ENCODE data around the gene TNS1. TPM values are rescaled to one million over a fixed set of nuclear protein-coding genes. Genes with fewer than 3 reads are reported as not detected.

TNS1 gene
- total RNA-seq, 1 experiment from 2014 or later, result 3.4 TPM

GRCh38 chr2:217821536-217822147 is 181.2 kb downstream of the TNS1 start:
- Histone ChIP-seq H4K5ac (ENCODE audit: insufficient read length, low read depth, low read length) (no peak overlapping the region), H3K4ac (ENCODE audit: low read depth, low read length) (no peak overlapping the region), H3K4me1 (ENCODE audit: insufficient read depth, low read length) (no peaks in the 10 kb centered on the region), H3K14ac (ENCODE audit: insufficient read depth, low read length) (no peak overlapping the region; the same call in 1 of the 2 replicates), H4K8ac (replicated peaks; ENCODE audit: insufficient read length, low read depth, low read length) (no peak overlapping the region), H4K20me1 (ENCODE audit: control insufficient read depth, insufficient read depth, insufficient read length) (no peaks in the 10 kb centered on the region), H3K56ac (ENCODE audit: insufficient read length, low read depth, low read length) (no peak overlapping the region), H3K23me2 (ENCODE audit: insufficient read length, low read depth, low read length, poor library complexity, severe bottlenecking) (no peaks in the 10 kb centered on the region), H3K9me3 (ENCODE audit: control insufficient read depth, low read depth, low read length) (no peaks in the 10 kb centered on the region), H2BK20ac (ENCODE audit: low read depth, low read length, poor library complexity, severe bottlenecking) (no peak overlapping the region), H2AFZ (ENCODE audit: low read length) (no peak overlapping the region), H3K23ac (ENCODE audit: insufficient read length, low read depth, low read length) (no peak overlapping the region), H2BK15ac (ENCODE audit: low read depth, low read length) (no peak overlapping the region), H2AK5ac (ENCODE audit: insufficient read length, low read length) (no peak overlapping the region), H2BK12ac (ENCODE audit: insufficient read length, low read depth, low read length) (no peak overlapping the region), H3K79me1 (ENCODE audit: insufficient read depth, low read depth, low read length, poor library complexity, severe bottlenecking) (no peaks in the 10 kb centered on the region), H3K27ac (ENCODE audit: insufficient read length, low read depth, low read length) (no peak overlapping the region), H3K79me2 (ENCODE audit: insufficient read depth, low read length) (no peaks in the 10 kb centered on the region), H2BK120ac (ENCODE audit: low read depth, low read length, poor library complexity, severe bottlenecking) (no peak overlapping the region), H3K4me2 (ENCODE audit: insufficient read depth, insufficient read length, low read length) (no peak overlapping the region), H3K9ac (ENCODE audit: extremely low read depth, insufficient read length, low read length) (no peak overlapping the region), H3T11ph (ENCODE audit: low read length) (no peak overlapping the region), H3K18ac (ENCODE audit: insufficient read length, low read depth, low read length) (no peak overlapping the region), H3K27me3 (ENCODE audit: insufficient read depth, low read length) (no peaks in the 10 kb centered on the region), H4K91ac (ENCODE audit: insufficient read length, low read depth, low read length) (no peak overlapping the region), H2BK5ac (ENCODE audit: insufficient read length, low read length) (no peak overlapping the region)
- H3K9me3 Mint-ChIP-seq, result no peaks in the 10 kb centered on the region; a peak in 1 of 5 replicates
- DNase-seq, result no peak
- no peak overlapping the region; a peak in 2 of 7 replicates for H3K27ac Mint-ChIP-seq
- H3K27me3 Mint-ChIP-seq (ENCODE audit: low read depth), result peaks cover 1% of the 10 kb centered on the region; the same call in 1 of the 2 replicates
- no peak overlapping the region for H3K4me3 Mint-ChIP-seq
- no peaks in the 10 kb centered on the region for H3K36me3 Mint-ChIP-seq (ENCODE audit: insufficient read depth in 1 of 3, low read depth in 3 of 3)
- no CpG with 5 or more reads among the region's 12 CpGs for WGBS (ENCODE audit: extremely low coverage, insufficient read length, low lambda C conversion rate)
- no peak for TF ChIP-seq CTCF (conservative IDR thresholded peaks at IDR 0.05)
- H3K4me1 Mint-ChIP-seq, result peaks cover 2 to 15% of the 10 kb centered on the region in 2 experiments
